Cardiac fibroblast (primary cell): ENCODE measurements around the gene SH2D4B.

Experiments
- DNase-seq, 2 donors: peaks; one replicate each; pipeline versions ENCODE4 v3.0.0 to v3.0.0-alpha.2; 2010; ENCODE audit warnings: low read depth in 2 of 2
- H3K4me3 ChIP-seq, 2 donors: replicated peaks in 1 of 2; 1 replicate in 1 of 2; 2 replicates in 1 of 2; pipeline ENCODE4 v1.5.1; 2011; ENCODE audit warnings: low read depth in 2 of 2, low read length in 2 of 2, mild to moderate bottlenecking in 2 of 2, moderate library complexity in 1 of 2
- TF ChIP-seq, protein P1 (sequence below): IDR thresholded peaks from one replicate; pipeline ENCODE4 v1.5.1; 2011; ENCODE audit warnings: low read depth, mild to moderate bottlenecking, low read length, inconsistent platforms

Gene SH2D4B

GRCh38 chr10:80614576-80615416, 77.1 kb downstream of the SH2D4B start:
- no peak for DNase-seq
- TF ChIP-seq, protein P1, sequence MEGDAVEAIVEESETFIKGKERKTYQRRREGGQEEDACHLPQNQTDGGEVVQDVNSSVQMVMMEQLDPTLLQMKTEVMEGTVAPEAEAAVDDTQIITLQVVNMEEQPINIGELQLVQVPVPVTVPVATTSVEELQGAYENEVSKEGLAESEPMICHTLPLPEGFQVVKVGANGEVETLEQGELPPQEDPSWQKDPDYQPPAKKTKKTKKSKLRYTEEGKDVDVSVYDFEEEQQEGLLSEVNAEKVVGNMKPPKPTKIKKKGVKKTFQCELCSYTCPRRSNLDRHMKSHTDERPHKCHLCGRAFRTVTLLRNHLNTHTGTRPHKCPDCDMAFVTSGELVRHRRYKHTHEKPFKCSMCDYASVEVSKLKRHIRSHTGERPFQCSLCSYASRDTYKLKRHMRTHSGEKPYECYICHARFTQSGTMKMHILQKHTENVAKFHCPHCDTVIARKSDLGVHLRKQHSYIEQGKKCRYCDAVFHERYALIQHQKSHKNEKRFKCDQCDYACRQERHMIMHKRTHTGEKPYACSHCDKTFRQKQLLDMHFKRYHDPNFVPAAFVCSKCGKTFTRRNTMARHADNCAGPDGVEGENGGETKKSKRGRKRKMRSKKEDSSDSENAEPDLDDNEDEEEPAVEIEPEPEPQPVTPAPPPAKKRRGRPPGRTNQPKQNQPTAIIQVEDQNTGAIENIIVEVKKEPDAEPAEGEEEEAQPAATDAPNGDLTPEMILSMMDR, result no peak
- no peak overlapping the region for H3K4me3 ChIP-seq

- no peak for DNase-seq
- TF ChIP-seq, protein P1, result no peak
- no peak overlapping the region for H3K4me3 ChIP-seq
Observed at GRCh38 chr10:80617807-80618206, 80.1 kb downstream of the SH2D4B start.

DNA sequence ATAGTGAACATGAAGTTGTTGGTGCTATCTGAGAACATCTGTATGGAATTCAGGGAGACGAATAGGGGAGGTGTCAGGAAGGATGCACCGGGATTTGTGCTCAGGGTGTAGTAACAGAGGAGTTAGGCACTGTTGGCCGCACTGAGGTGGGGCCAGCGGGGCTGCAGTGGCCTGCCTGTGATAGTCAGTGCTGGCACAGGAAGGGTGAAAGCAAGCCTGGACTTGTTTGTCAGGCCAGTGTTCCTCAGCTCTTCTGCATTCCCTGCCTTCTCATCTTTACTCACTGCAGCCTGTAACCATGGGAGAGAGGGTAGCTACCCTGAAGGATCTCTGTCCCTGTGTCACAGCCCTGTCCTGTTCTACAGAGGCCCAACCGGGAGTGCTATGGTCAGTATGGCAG, 81.3 kb downstream of the SH2D4B start:
- no peak overlapping the region for H3K4me3 ChIP-seq
- DNase-seq, result no peak
- TF ChIP-seq, protein P1, result no peak

DNA sequence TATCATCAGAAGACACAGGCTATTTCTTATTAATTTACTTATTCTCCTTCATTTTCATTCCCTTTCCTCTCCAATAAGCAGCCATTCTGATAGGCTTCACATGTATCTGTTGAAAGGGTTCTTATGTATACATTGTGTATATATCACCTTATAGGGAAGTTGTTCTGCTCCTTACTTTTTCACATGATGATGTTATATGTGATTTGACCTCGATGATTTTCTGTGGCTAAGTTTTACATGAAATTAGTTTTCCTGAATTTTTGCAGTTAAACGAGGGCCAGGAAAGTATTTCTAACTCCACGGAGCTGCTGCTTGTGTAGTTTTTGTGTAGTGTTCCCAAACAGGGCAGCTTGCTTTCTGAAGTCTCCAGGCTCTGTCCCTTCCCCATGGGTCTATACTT, 84.5 kb downstream of the SH2D4B start:
- no peak overlapping the region for H3K4me3 ChIP-seq
- TF ChIP-seq, protein P1, result no peak
- DNase-seq, result no peak

DNA sequence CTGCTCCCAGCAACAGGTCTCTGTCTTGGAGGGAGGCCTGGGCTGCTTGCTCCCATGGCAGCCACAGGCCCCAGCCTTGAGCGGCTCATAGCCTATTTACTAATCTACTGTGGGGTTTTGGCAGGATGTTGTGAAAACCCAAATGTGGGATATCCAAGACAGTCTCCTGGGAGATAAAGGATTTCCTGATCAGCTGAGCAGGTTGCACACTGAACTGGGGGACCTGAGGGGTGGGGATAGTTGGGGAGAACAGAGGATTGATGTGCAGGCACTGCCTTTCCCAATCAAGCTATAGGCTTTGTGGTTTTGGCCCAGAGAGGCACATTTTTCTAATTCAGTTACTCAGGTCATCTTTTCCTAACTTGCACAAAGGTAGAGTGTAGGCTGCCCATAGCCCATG, 92.6 kb downstream of the SH2D4B start:
- DNase-seq, result no peak
- no peak overlapping the region for H3K4me3 ChIP-seq
- TF ChIP-seq, protein P1, result no peak

- DNase-seq, result no peak
- TF ChIP-seq, protein P1, result no peak
- H3K4me3 ChIP-seq, result no peak overlapping the region
Observed at GRCh38 chr10:80632742-80633141, 95.0 kb downstream of the SH2D4B start.

DNA sequence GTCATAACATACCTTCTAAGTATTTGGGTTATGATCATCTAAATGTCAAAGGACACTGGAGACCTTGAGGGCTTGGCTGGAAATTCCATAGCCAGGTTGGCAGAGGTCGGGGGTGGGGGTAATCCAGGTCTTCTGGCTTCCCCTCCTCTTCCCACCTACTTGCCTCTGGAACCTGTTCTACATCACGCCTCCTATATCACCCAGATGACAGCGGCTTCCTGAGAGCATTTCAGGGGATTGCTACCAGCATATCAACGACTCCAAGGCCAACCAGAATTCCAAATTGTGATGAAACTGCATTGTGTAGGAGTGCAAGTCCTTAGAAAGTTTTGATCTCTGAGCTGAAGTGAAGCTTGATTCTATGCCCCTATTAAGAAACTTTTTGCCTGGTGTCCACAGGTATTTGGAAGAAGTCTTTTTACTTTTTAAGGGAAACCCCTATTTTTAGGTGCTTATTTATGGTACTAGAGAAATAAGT, 95.7 kb downstream of the SH2D4B start:
- TF ChIP-seq, protein P1, result no peak
- H3K4me3 ChIP-seq, result no peak overlapping the region
- DNase-seq, result no peak
